Stimulated activated CD4-positive, alpha-beta T cell treated with anti-CD3 and anti-CD28 coated beads, Interleukin-15, amount 100 ng/mL, for 1 hour (primary cell): ENCODE measurements around the gene KCNIP1.

ENCODE experiments used
- DNase-seq, 2 donors: peaks; one replicate each; pipeline ENCODE4 v3.0.0-alpha.2; 2020; ENCODE audit warnings: low read depth in 1 of 2, low spot score in 1 of 2

Gene KCNIP1

DNA sequence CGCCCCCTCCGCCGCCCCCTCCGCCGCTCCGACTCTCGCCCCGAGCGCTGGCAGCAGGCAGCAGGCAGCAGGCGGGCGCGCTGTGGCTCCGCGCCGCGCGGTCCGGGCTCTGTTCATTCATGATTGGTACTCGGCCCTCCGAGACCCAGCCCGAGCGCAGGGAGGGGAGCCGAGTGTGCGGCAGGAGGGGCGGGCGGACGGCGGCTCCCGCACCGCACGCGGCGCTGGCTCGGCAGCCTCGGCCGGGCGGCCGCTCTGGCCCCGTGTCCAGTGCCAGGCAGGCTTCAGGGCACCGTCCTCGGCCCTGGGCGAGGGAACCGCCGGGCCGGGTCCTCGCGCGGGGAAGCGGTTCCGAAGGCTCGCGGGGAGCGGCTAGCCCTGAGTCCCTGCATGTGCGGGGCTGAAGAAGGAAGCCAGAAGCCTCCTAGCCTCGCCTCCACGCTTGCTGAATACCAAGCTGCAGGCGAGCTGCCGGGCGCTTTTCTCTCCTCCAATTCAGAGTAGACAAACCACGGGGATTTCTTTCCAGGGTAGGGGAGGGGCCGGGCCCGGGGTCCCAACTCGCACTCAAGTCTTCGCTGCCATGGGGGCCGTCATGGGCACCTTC is at the start of gene KCNIP1:
KCNIP1 (plus strand) TSS at position 31 of the 607 bp plus-strand sequence.
- no peak for DNase-seq

DNA sequence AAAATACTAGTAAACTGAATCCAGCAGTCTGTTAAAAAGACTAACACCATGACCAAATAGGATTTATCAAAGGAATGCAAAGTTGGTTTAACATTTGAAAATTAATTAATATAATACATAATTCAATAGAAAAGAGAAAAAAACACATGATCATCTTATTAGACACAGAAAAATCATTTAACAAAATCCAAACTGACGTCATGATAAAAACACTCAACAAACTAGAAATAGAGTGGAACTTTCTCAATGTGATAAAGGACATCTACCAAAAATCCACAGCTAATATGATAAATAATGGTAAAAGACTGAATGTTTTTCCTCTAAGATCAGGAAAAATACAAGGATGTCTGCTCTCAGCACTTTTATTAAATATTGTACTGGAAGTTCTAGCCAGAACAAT is 40.4 kb upstream of the KCNIP1 start:
- DNase-seq, result no peak

DNA sequence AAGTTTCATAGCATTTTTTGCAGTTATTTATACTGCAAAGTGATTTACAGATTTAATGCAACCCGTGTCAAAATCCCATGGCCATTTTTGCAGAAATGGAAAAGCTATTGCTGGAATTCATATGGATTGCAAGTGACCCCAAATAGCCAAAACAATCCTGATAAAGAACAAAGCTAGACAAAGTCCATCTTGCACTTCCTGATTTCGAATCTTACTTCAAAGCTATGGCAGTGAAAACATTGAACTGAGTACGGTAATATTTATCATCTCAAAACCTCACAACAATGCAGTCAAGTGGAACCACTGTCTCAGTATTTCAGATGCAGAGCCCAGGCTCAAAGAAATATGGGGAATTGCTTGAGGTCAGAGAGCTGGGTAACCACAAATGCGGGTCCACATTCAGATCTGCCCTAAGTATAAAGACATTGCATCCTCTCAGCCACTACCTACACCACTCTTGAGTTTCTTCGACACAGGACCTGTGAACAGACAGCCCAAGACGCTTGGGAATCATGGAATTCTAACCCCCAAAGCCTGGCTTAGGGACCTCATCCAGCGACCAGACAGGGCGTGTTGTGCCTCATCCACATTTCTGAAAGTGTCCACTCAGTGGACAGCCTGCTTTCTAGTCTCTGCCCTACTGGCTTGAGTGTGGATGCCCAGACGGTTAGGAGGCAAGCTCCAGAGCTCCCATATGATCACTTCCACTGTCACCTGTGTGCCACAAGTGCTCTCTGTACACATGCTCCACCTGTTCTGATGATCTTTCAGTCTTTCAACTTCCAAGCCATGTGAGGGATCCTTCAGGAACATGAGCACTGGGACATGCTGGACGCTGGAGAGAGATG is 39.3 kb upstream of the KCNIP1 start:
- no peak for DNase-seq

DNA sequence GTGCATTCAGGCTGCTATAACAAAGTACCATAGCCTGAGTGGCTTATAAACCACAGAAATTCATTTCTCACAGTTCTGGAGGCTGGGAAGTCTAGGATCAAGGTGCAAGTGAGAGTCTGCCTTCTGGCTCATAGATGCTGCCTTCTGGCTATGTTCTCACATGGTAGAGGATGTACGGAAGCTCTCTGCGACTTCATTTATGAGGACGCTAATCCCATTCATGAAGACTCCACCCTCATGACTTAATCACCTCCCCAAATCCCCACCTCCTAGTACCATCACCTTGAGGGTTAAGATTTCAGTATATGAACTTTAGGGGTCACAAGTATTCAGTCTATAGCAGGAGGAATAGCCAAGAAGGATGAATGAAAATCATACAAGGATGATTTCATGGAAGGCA is 37.3 kb upstream of the KCNIP1 start:
- DNase-seq, result no peak

DNA sequence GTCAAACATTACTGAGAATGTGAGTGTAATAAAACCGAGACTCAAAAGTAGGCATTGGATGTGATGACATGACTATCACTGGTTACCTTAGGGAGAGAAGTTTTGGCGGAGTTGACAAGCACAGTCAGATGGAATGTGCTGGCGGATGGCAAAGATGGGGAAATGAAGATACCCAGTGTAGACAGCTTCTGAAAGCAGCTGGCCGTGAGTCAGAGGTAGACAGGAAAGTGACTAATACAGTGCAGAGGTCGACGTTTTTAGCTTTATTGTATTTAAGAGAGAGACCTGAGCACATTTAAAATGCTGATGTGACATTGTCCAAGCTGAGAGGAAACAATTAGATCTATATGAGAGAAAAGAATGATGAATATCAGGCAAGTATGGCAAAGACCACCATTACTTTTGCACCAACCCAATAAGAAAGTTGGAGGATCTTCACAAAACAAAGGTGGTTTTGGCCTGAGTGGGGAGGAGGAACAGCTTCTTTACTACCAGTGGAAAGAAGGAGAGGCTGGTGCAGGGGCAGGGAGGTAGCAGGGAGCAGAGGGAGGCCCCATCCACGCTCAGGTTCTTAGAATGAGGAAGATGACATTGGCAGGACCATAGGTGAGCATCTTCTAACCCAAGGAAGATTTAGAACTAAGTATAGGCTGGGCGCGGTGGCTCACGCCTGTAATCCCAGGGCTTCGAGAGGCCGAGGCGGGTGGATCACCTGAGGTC is 36.7 kb upstream of the KCNIP1 start:
- DNase-seq, result peak in 1 of 2 donors; percentile 5

DNA sequence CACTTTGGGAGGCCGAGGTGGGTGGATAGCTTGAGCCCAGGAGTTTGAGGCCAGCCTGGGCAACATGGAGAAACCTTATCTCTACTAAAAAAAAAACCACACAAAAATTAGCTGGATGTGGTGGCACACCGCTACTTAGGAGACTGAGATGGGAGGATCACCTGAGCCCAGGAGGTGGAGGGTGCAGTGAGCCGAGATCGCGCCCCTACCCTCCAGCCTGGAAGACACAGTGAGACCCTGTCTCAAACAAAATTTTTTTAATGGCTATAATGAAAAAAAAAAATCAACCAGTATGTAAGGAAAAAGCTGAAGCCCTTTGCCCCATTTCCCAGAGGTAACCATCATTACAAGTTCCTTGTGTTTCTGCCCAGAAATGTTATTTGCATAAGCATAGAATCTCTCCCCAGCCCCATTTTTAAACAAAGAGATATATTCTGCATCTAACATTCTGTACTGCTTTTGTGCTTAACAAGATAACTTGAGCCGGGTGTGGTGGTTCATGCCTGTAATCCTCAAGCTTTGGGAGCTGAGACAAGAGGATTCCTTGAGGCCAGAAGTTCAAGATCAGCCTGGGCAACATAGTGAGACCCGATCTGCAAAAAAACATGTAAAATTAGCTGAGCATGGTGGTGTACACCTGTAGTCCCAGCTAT is 35.1 kb upstream of the KCNIP1 start:
- no peak for DNase-seq

DNA sequence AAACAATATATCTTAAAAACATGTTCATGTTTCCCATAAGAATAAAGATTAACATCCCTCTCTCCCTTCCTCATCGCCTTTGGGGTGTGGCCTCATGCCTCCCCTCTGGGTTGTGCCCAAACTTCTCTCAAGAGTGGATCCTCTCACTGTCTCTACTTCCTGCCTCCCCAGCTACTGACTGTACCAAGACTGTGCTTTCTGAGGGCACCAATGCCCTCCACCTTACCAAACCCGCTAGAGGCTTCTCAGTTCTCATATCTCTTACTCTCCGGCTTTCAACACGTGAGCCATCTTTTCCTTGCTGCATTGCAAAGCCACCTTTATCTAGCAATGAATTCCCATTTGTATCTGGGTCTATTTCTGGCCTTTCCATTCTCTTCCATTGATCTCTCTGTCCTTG is 34.4 kb upstream of the KCNIP1 start:
- DNase-seq, result no peak

DNA sequence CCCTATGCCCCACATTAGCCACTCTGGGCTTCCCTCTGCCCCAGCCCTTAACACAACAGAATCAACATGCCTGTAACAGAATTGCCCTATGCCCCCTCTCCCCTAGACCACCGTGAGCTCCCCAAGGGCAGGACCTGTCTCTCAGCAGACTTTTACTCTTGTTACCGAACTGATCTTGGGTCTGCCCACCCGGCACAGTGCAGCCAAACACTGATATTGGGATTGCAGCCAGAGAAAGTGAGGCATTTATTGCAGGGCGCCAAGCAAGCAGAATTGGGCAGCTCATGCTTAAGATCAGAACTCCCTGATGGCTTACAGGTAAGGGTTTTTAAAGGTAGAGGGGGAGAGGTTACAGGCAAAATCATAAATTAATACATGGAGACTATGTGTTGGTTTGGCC is 33.5 kb upstream of the KCNIP1 start:
- DNase-seq, result no peak

DNA sequence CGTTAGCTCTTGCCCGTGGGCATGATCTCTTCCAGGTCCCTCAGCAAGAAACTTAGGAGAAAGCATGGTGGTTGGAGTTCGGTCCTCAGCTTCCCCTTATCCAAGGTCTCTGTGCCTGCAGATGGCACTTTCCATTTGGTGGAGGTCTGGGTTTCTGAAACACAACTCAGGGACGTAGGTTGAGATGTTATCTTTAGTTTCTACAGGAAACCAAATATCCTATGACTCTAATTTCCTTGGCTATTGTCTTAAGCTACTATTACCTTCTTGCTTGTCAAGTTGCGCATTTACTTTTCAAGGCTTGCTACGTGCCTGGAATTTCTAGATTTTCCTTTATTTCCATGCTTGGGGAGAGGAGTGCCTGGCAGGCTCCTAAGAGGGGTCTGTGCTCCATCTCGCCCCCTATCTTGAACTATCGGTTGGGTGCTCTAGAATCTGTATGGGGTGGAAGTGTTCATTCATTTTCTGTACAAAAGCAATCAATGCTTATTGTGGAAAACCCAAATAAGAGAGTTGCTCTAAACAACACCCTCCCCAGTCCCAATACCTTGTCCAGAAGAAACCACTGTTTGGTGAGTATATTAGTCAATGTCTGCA is 32.9 kb upstream of the KCNIP1 start:
- no peak for DNase-seq

DNA sequence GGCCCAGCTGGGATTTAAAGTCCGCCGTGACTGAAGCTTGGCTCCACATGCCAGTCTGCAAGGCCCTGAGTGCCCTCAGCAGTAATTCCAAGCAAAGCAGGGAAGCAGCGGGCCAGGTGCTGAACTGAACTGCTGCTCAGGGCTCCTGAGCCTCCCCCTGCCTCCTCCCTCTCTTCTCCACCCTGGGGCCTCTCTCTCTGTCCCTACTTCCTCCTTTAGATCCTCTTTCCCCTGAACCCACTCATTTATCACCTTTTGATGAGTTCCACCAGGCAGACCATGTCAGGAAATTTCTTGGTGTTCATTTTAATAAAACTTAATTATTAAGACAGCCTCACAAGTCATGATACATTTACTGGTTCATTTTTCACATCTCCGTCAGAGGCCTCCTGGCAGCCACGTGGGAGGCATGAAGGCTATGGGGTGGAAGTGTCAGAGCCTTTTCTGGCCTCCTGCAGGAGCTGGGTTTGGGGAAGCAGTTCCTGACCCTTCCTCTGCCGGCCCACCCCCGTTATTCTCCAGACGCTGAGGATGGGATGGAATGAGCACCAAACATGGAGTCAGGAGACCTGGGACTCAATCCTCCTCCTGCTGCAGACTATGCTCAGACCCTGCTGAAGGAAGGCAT is 32.2 kb upstream of the KCNIP1 start:
- DNase-seq, result no peak

DNA sequence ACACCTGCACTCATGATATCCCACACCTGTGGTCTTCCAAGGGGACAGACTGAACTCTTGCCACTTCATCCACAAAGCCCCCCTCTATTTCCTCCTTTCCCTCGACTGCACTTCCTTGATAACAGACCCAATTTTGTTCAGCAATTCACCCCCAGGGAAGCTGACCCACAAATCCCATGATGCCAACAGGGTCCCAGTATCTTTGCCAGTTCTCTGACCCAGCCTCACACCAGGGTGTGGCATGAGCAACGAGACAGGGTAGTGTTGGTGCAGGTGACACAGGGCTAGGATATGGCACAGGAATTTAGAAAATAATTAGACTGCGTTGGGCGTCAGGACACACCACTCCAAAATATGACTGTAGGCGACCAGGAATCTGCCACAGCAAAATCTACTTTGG is 30.2 kb upstream of the KCNIP1 start:
- DNase-seq, result no peak

DNA sequence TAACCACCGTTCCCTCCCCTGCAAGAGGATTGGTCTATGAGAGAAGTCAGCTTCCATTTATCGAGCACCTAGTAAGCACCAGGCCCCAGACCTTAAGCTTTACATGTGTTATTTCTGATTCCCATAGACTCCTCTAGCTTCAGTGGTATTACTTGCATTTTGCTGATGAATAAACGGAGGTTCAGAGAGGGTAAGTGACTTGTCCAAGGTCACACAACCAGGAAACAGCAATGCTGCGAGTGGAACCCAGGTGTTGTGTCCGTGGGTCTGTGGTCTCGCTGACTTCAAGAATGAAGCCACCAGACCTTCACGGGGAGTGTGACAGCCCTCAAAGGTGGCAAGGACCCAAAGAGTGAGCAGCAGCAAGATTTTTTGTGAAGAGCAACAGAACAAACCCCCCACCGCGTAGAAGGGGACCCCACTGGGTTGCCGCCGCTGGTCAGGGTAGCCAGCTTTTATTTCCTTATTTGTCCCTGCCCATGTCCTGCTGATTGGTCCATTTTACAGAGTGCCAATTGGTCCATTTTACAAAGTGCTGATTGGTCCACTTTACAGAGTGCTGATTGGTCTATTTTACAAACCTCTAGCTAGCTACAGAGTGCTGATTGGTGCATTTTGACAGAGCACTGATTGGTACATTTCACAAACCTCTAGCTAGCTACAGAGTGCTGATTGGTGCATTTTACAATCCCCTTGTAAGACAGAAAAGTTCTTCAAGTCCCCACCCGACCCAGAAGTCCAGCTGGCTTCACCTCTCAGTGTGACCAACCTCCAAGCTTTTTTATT is 29.1 kb upstream of the KCNIP1 start:
- DNase-seq, result no peak

DNA sequence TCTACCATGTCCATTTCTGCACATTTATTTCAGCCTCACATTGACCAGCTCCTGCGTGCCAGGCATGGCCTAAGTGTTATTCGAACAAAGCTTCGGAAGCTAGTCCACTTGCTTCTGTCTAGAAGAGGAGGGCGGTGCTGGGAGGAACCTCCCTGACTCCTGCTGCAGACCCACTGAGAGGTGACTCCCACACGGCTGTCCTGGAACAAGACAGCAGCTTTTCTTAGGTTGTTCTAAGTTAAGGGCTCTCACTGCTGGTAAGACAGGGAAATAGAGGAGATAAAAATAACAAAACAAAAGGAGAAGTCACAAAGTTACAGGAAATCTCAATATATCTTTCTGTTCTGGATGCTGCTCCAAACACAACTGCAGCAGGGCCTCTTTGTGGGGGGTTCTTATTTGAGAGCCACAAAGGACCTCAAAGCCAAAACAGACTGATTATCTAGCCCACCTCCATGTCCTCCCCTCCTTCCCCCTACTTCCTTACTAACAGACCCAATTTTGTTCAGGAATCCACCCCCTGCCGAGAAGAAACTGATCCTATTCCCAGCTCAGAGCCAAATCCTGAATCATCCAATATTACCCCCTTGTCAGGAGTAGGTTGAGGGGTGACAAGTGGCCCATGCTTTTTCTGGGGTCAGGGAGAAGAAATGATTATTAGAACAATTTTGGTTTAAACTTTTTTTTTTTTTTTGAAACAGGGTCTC is 28.4 kb upstream of the KCNIP1 start:
- DNase-seq, result no peak

DNA sequence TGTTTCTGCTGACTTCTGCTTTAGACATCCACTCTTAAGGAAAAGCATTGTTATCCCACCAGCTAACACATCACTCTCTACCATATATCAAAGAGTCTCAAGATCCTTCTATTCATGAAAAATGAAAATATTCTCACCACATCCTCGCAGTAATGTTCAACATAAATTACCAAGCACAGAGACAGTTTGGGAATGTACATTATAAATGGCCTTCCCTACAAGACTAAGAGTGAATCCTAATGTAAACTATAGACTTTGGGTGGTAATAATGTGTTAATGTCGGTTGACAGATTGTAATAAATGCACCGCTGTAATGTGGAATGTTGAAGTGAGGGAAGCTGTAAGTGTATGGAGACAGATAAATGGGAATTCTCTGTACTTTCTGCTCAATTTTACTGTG is 27.1 kb upstream of the KCNIP1 start:
- no peak for DNase-seq

DNA sequence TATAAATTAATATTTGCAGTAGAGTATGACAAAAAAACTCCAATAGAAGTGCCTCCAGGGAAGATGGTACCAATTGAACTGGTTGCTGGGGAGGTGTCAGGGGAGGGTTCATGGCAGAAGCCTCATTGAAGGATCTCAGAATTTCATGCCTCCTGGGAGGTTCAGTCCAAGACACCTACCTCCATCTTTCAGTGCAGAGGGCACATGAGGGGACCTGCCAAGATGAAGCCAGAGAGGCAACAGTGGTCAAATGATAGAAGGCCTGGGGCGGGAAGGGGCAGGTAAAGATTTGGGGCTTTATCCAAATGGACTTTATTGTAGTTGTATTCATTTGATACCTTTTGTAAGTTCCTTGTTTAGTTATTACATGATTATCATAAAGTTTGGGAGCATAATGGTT is 25.9 kb upstream of the KCNIP1 start:
- DNase-seq, result no peak

DNA sequence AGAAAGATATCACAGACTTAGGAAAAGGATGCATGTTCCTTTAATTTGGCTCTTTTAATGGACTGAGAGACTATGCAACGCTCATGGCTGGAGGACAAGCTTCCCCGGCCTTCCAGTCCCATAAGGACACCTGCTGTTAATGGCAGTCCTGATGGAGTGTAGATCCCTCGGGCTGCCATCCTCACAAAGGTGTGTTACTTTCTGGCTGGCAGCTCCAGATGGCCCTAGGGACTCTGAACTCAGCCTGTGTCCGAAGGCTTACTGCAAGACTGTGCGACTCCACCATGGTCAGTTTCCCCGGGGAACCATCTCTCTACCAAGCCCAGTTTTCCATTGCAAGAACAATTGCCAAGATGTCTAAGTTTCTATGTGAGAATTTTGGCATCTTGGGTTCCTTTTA is 25.5 kb upstream of the KCNIP1 start:
- DNase-seq, result no peak

DNA sequence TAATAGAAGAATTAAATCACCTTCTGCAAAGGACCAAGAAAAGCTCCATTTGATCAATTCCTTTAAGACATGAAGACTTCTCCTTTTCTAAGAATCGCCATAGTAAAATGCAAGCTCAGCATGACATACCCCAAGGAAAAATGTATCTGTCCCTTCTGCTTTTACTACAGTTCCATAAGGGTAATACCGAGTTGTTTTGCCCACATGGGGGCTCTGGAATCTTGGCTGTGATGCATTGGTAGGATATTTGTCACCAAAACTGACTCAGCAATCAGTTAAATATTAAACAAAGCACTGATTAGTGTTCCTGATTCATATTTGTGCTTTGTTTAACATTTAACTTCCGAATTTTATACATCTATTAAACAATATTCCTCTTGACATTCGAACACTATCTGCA is 24.3 kb upstream of the KCNIP1 start:
- DNase-seq, result no peak

DNA sequence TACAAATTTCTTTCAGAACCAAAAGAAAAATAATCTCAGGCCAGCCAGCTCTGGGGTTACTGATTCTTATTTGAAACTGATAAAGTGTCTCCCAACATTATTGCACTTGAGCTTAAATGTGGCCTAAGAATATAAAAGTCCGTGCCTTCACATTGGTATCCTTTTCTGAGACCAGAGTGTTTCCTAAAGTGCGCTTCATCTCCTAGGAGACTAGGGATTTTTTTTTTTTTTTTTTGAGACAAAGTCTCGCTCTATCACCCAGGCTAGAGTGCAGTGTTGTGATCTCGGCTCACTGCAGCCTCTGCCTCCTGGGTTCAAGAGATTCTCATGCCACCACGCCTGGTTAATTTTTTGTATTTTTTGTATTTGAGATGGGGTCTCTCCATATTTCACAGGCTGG is 23.6 kb upstream of the KCNIP1 start:
- DNase-seq, result no peak

DNA sequence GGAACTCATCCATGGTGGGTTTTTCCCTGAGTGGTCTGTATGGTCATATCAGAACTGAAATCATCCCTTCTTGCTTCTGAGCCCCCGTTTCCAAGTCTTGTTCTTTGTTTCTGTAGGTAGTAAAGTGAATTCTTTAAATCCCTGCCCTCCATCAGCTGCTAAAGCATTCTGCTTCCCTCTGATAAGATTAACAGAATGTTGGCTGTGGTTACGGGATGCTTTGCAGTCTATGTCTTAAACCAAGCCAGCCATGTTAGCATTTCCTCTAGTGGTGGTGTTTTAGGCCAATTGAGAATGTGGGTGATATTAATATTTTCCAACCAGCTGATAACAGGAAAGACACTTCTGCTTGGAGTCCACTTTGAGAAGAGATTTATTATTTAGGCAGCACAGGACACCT is 22.0 kb upstream of the KCNIP1 start:
- DNase-seq, result no peak
